NCI-H1436 treated with DMSO at 0.1 percent for 48 hours (cell line): Measurements from ENCODE around the gene RNF19B.

Experiments used
- DNase-seq: peaks from one replicate; lab custom pipeline; 2025; lab: John Stamatoyannopoulos, UW

Gene RNF19B

GRCh38 chr1:32900956-32901822, 63.4 kb downstream of the RNF19B start, which contains the start of gene TMEM54:
TSS of gene TMEM54 (minus strand) at chr1:32901389. CDS start at chr1:32901238, 151 bp downstream.
- DNase-seq, result no peak

GRCh38 chr1:32900371-32900955, 64.1 kb downstream of the RNF19B start:
- no peak for DNase-seq

- DNase-seq, result no peak
These were observed 64.9 kb downstream of the RNF19B start for GRCh38 chr1:32899586-32900296.

GRCh38 chr1:32898958-32899357, 65.7 kb downstream of the RNF19B start:
- no peak for DNase-seq

- DNase-seq, result no peak
These were observed 66.6 kb downstream of the RNF19B start for GRCh38 chr1:32898056-32898455.

GRCh38 chr1:32897082-32898049, 67.2 kb downstream of the RNF19B start:
- DNase-seq, result no peak

GRCh38 chr1:32896451-32896850, 68.2 kb downstream of the RNF19B start:
- DNase-seq, result no peak

- no peak for DNase-seq
These were observed 69.0 kb downstream of the RNF19B start for GRCh38 chr1:32895325-32896215.

GRCh38 chr1:32894681-32895080, 69.9 kb downstream of the RNF19B start:
- no peak for DNase-seq

GRCh38 chr1:32894019-32894600, 70.5 kb downstream of the RNF19B start:
- DNase-seq, result no peak

- no peak for DNase-seq
These were observed 71.2 kb downstream of the RNF19B start for GRCh38 chr1:32893198-32894018.

GRCh38 chr1:32892368-32893197, 72.0 kb downstream of the RNF19B start:
- DNase-seq, result no peak

- no peak for DNase-seq
These were observed 73.0 kb downstream of the RNF19B start for GRCh38 chr1:32891630-32892029.

GRCh38 chr1:32891241-32891570, 73.4 kb downstream of the RNF19B start:
- no peak for DNase-seq

- no peak for DNase-seq
These were observed 73.9 kb downstream of the RNF19B start for GRCh38 chr1:32890516-32891240.

GRCh38 chr1:32889731-32890278, 74.8 kb downstream of the RNF19B start:
- no peak for DNase-seq

- no peak for DNase-seq
These were observed 75.8 kb downstream of the RNF19B start for GRCh38 chr1:32888677-32889420.
